Activated naive CD8-positive, alpha-beta T cell treated with anti-CD3 and anti-CD28 coated beads, Interleukin-2, amount 50 U/mL, for 24 hours (primary cell): ENCODE data around the gene ADD3.
A peak's percentile ranks its signal among the peaks of the same experiment; 100 is the strongest.
"Not testable (repeated sequence)": the region's sequence is repeated elsewhere in the genome, so short reads cannot be mapped to it uniquely, and the experiment has no call there.

Experiments
- ATAC-seq: fragments of 150-1000 bp; cut with Tn5 transposase; one replicate; pipeline ENCODE4 v1.10.0; 2021
- DNase-seq: peaks from one replicate; pipeline ENCODE4 v3.0.0; 2021
- H3K27ac Mint-ChIP-seq: one replicate; pipeline ENCODE4 v1.8.0; 2021; ENCODE audit warnings: mild to moderate bottlenecking, mixed read lengths
- H3K27me3 Mint-ChIP-seq: one replicate; pipeline ENCODE4 v1.8.0; 2021; ENCODE audit warnings: mixed read lengths
- H3K36me3 Mint-ChIP-seq: one replicate; pipeline ENCODE4 v1.8.0; 2021; ENCODE audit warnings: low read depth, mixed read lengths
- H3K4me1 Mint-ChIP-seq: one replicate; pipeline ENCODE4 v1.8.0; 2021; ENCODE audit warnings: mixed read lengths
- H3K4me3 Mint-ChIP-seq: one replicate; pipeline ENCODE4 v1.8.0; 2021; ENCODE audit warnings: mild to moderate bottlenecking, moderate library complexity, mixed read lengths
- H3K9me3 Mint-ChIP-seq: one replicate; pipeline ENCODE4 v1.8.0; 2021; ENCODE audit warnings: mixed read lengths

Gene ADD3

GRCh38 chr10:110048781-110049180, 41.0 kb downstream of the ADD3 start:
- peaks cover 36% of the 10 kb centered on the region for H3K9me3 Mint-ChIP-seq
- H3K4me1 Mint-ChIP-seq, result peaks cover 66% of the 10 kb centered on the region
- no peak overlapping the region for H3K4me3 Mint-ChIP-seq
- H3K27me3 Mint-ChIP-seq, result no peaks in the 10 kb centered on the region
- no peak for ATAC-seq
- peaks cover 37% of the 10 kb centered on the region for H3K36me3 Mint-ChIP-seq
- H3K27ac Mint-ChIP-seq, result no peak overlapping the region
- no peak for DNase-seq

- Mint-ChIP-seq H3K36me3 (peaks cover 37% of the 10 kb centered on the region), H3K9me3 (peaks cover 36% of the 10 kb centered on the region), H3K4me1 (peaks cover 62% of the 10 kb centered on the region), H3K27ac (peak overlapping the region; percentile 27)
- not testable (repeated sequence) for H3K4me3 Mint-ChIP-seq, DNase-seq, H3K27me3 Mint-ChIP-seq
- peak; percentile 20 for ATAC-seq
Measured at GRCh38 chr10:110049889-110050591, 42.3 kb downstream of the ADD3 start.

- H3K9me3 Mint-ChIP-seq, result peaks cover 32% of the 10 kb centered on the region
- DNase-seq, result no peak
- peaks cover 68% of the 10 kb centered on the region for H3K4me1 Mint-ChIP-seq
- no peak overlapping the region for H3K27ac Mint-ChIP-seq
- ATAC-seq, result no peak
- no peak overlapping the region for H3K4me3 Mint-ChIP-seq
- no peaks in the 10 kb centered on the region for H3K27me3 Mint-ChIP-seq
- H3K36me3 Mint-ChIP-seq, result peaks cover 34% of the 10 kb centered on the region
Measured at GRCh38 chr10:110051487-110051886, 43.7 kb downstream of the ADD3 start.

- H3K4me3 Mint-ChIP-seq, result no peak overlapping the region
- no peaks in the 10 kb centered on the region for H3K27me3 Mint-ChIP-seq
- peaks cover 76% of the 10 kb centered on the region for H3K4me1 Mint-ChIP-seq
- H3K9me3 Mint-ChIP-seq, result peaks cover 22% of the 10 kb centered on the region
- ATAC-seq, result no peak
- peaks cover 29% of the 10 kb centered on the region for H3K36me3 Mint-ChIP-seq
- H3K27ac Mint-ChIP-seq, result no peak overlapping the region
- no peak for DNase-seq
Measured at GRCh38 chr10:110052916-110053315, 45.1 kb downstream of the ADD3 start.

- ATAC-seq, result no peak
- Mint-ChIP-seq H3K27me3 (no peaks in the 10 kb centered on the region), H3K9me3 (no peaks in the 10 kb centered on the region), H3K27ac (peak overlapping the region; percentile 28), H3K36me3 (no peaks in the 10 kb centered on the region), H3K4me1 (peaks cover 87% of the 10 kb centered on the region), H3K4me3 (no peak overlapping the region)
- no peak for DNase-seq
Measured at GRCh38 chr10:110056822-110057221, 49.0 kb downstream of the ADD3 start.

- Mint-ChIP-seq H3K27ac (peak overlapping the region; percentile 28), H3K9me3 (no peaks in the 10 kb centered on the region)
Measured at GRCh38 chr10:110057456-110057855, 49.7 kb downstream of the ADD3 start.

GRCh38 chr10:110058212-110058611, 50.4 kb downstream of the ADD3 start:
- no peaks in the 10 kb centered on the region for H3K27me3 Mint-ChIP-seq
- ATAC-seq (peak; percentile 79), DNase-seq (no peak)
- peaks cover 81% of the 10 kb centered on the region for H3K4me1 Mint-ChIP-seq
- peak overlapping the region; percentile 74 for H3K4me3 Mint-ChIP-seq
- no peaks in the 10 kb centered on the region for H3K36me3 Mint-ChIP-seq
- no peaks in the 10 kb centered on the region for H3K9me3 Mint-ChIP-seq
- peak overlapping the region; percentile 86 for H3K27ac Mint-ChIP-seq

More at GRCh38 chr10:110057456-110057855, 49.7 kb downstream of the ADD3 start:
- ATAC-seq (no peak), DNase-seq (no peak)
- H3K27me3 Mint-ChIP-seq, result no peaks in the 10 kb centered on the region
- H3K36me3 Mint-ChIP-seq, result no peaks in the 10 kb centered on the region
- peaks cover 82% of the 10 kb centered on the region for H3K4me1 Mint-ChIP-seq
- H3K4me3 Mint-ChIP-seq, result peak overlapping the region; percentile 7

GRCh38 chr10:110059925-110060324, 52.1 kb downstream of the ADD3 start:
- DNase-seq, result no peak
- Mint-ChIP-seq H3K9me3 (no peaks in the 10 kb centered on the region), H3K4me1 (peaks cover 83% of the 10 kb centered on the region), H3K4me3 (peak overlapping the region; percentile 42), H3K27me3 (no peaks in the 10 kb centered on the region), H3K36me3 (no peaks in the 10 kb centered on the region), H3K27ac (no peak overlapping the region)
- ATAC-seq, result no peak

- ATAC-seq (no peak), DNase-seq (no peak)
- Mint-ChIP-seq H3K36me3 (peaks cover 2% of the 10 kb centered on the region), H3K9me3 (peaks cover 3% of the 10 kb centered on the region), H3K4me1 (peaks cover 86% of the 10 kb centered on the region), H3K27ac (no peak overlapping the region), H3K4me3 (no peak overlapping the region), H3K27me3 (no peaks in the 10 kb centered on the region)
Measured at GRCh38 chr10:110061687-110062086, 53.9 kb downstream of the ADD3 start.

GRCh38 chr10:110065269-110065668, 57.5 kb downstream of the ADD3 start:
- DNase-seq (no peak), ATAC-seq (no peak)
- Mint-ChIP-seq H3K27ac (no peak overlapping the region), H3K9me3 (peaks cover 3% of the 10 kb centered on the region), H3K27me3 (no peaks in the 10 kb centered on the region), H3K36me3 (peaks cover 2% of the 10 kb centered on the region), H3K4me1 (peaks cover 85% of the 10 kb centered on the region), H3K4me3 (no peak overlapping the region)

GRCh38 chr10:110067960-110068770, 60.4 kb downstream of the ADD3 start:
- Mint-ChIP-seq H3K36me3 (peaks cover 2% of the 10 kb centered on the region), H3K9me3 (peaks cover 3% of the 10 kb centered on the region)
- peak; percentile 94 for ATAC-seq

GRCh38 chr10:110068780-110069179, 61.0 kb downstream of the ADD3 start:
- Mint-ChIP-seq H3K27ac (peak overlapping the region; percentile 83), H3K27me3 (no peaks in the 10 kb centered on the region), H3K4me3 (peak overlapping the region; percentile 65), H3K9me3 (peaks cover 3% of the 10 kb centered on the region), H3K36me3 (peaks cover 2% of the 10 kb centered on the region), H3K4me1 (peaks cover 91% of the 10 kb centered on the region)
- ATAC-seq (no peak), DNase-seq (no peak)

More at GRCh38 chr10:110067960-110068770, 60.4 kb downstream of the ADD3 start:
- H3K27me3 Mint-ChIP-seq, result no peaks in the 10 kb centered on the region
- peak overlapping the region; percentile 83 for H3K27ac Mint-ChIP-seq
- H3K4me1 Mint-ChIP-seq, result peaks cover 86% of the 10 kb centered on the region
- no peak for DNase-seq
- peak overlapping the region; percentile 65 for H3K4me3 Mint-ChIP-seq

GRCh38 chr10:110069502-110069982, 61.8 kb downstream of the ADD3 start:
- DNase-seq, result no peak
- peaks cover 3% of the 10 kb centered on the region for H3K9me3 Mint-ChIP-seq
- H3K4me1 Mint-ChIP-seq, result peaks cover 91% of the 10 kb centered on the region
- H3K27ac Mint-ChIP-seq, result peak overlapping the region; percentile 83
- peak; percentile 51 for ATAC-seq
- no peaks in the 10 kb centered on the region for H3K27me3 Mint-ChIP-seq
- H3K4me3 Mint-ChIP-seq, result peak overlapping the region; percentile 65
- peaks cover 2% of the 10 kb centered on the region for H3K36me3 Mint-ChIP-seq

- no peak for ATAC-seq
- H3K27me3 Mint-ChIP-seq, result no peaks in the 10 kb centered on the region
- H3K27ac Mint-ChIP-seq, result peak overlapping the region; percentile 62
- no peak for DNase-seq
- H3K9me3 Mint-ChIP-seq, result no peaks in the 10 kb centered on the region
- H3K4me1 Mint-ChIP-seq, result peaks cover 88% of the 10 kb centered on the region
- H3K36me3 Mint-ChIP-seq, result no peaks in the 10 kb centered on the region
- no peak overlapping the region for H3K4me3 Mint-ChIP-seq
Measured at GRCh38 chr10:110073896-110074295, 66.1 kb downstream of the ADD3 start.

- Mint-ChIP-seq H3K27ac (peak overlapping the region; percentile 62), H3K9me3 (no peaks in the 10 kb centered on the region), H3K4me1 (peaks cover 88% of the 10 kb centered on the region), H3K4me3 (no peak overlapping the region), H3K27me3 (no peaks in the 10 kb centered on the region), H3K36me3 (no peaks in the 10 kb centered on the region)
- DNase-seq (no peak), ATAC-seq (no peak)
Measured at GRCh38 chr10:110074298-110074697, 66.5 kb downstream of the ADD3 start.
